ENCODE results near the gene ITGAL. TPM values are rescaled to one million over a fixed set of nuclear protein-coding genes. Genes with fewer than 3 reads are reported as not detected.
A peak's percentile ranks its signal among the peaks of the same experiment; 100 is the strongest.

Gene ITGAL
- total and polyA plus RNA-seq, 2 of the 13 experiments (the other 11 are each of a cell fraction or from before 2014, with no cell fraction given): 0.86 to 1.2 TPM

- peak; percentile 85; the same call in 1 of the 2 replicates for TF ChIP-seq GZF1 (CRISPR knock-in tag; IDR thresholded peaks at IDR 0.05)
- TF ChIP-seq TFDP1 (CRISPR knock-in tag; IDR thresholded peaks at IDR 0.05; ENCODE audit: borderline replicate concordance): 0 out of 2 replicates have a peak, but pooled peaks have one; percentile 31
- TF ChIP-seq ZNF557 (CRISPR knock-in tag; IDR thresholded peaks at IDR 0.05): no peak
- no peak for TF ChIP-seq CBX2 (IDR thresholded peaks at IDR 0.05; ENCODE audit: low read depth, low read length)
- no peak for TF ChIP-seq CBX2 (CRISPR knock-in tag; IDR thresholded peaks at IDR 0.05; ENCODE audit: low read depth)
- no peak for TF ChIP-seq MYNN (CRISPR knock-in tag; IDR thresholded peaks at IDR 0.05; ENCODE audit: low read depth)
- TF ChIP-seq CERS6 (CRISPR knock-in tag; IDR thresholded peaks at IDR 0.05): no peak
- peak; percentile 80; the same call in 1 of the 2 replicates for TF ChIP-seq TARDBP (CRISPR knock-in tag; IDR thresholded peaks at IDR 0.05)
- peak; percentile 73; the same call in 1 of the 2 replicates for TF ChIP-seq EEA1 (CRISPR knock-in tag; IDR thresholded peaks at IDR 0.05; ENCODE audit: borderline replicate concordance)
- peak; percentile 56; the same call in 1 of the 2 replicates for TF ChIP-seq FOXP4 (CRISPR knock-in tag; IDR thresholded peaks at IDR 0.05)
- no peak; the same call in 1 of the 2 replicates for TF ChIP-seq WIZ (CRISPR knock-in tag; IDR thresholded peaks at IDR 0.05)
- TF ChIP-seq ZNF850 (CRISPR knock-in tag; conservative IDR thresholded peaks at IDR 0.05): no peak
- TF ChIP-seq ZNF331 (CRISPR knock-in tag; IDR thresholded peaks at IDR 0.05): peak; percentile 40; the same call in 1 of the 2 replicates
- peak; percentile 62; the same call in 1 of the 2 replicates for TF ChIP-seq TOPORS (CRISPR knock-in tag; IDR thresholded peaks at IDR 0.05)
- TF ChIP-seq ZNF629 (CRISPR knock-in tag; conservative IDR thresholded peaks at IDR 0.05): 0 out of 2 replicates have a peak, but pooled peaks have one; percentile 19
- TF ChIP-seq RBM39 (IDR thresholded peaks at IDR 0.05; ENCODE audit: low read depth, low read length, poor library complexity, severe bottlenecking): peak; percentile 35
- TF ChIP-seq FOXO1 (CRISPR knock-in tag; IDR thresholded peaks at IDR 0.05): peak; percentile 43; the same call in 1 of the 2 replicates
- peak; percentile 74 for TF ChIP-seq DMAP1 (CRISPR knock-in tag; IDR thresholded peaks at IDR 0.05)
- peak; percentile 61 for TF ChIP-seq AKAP8 (CRISPR knock-in tag; IDR thresholded peaks at IDR 0.05)
- peak; percentile 81; the same call in 1 of the 2 replicates for TF ChIP-seq ZBTB7A (CRISPR knock-in tag; IDR thresholded peaks at IDR 0.05)
- 0 out of 2 replicates have a peak, but pooled peaks have one; percentile 13 for TF ChIP-seq ZBTB49 (CRISPR knock-in tag; IDR thresholded peaks at IDR 0.05; ENCODE audit: borderline replicate concordance)
- no peak for TF ChIP-seq RBM22 (optimal IDR thresholded peaks at IDR 0.05; ENCODE audit: low read length)
Observed at GRCh38 chr16:30458561-30459394, 13.8 kb upstream of the ITGAL start (continued).
